Endothelial cell of umbilical vein (primary cell): ENCODE data around the gene LRP1-AS. TPM values are rescaled to one million over a fixed set of nuclear protein-coding genes. Genes with fewer than 3 reads are reported as not detected.

Experiments
- BruUV-seq: library from RNA; stranded (reverse); fragments of 400-500 nt; replicated peaks from 2 replicates; lab custom pipeline; 2021; lab: Mats Ljungman, UMichigan
- CTCF ChIA-PET: fragments of 300-600, 350-600 bp; sonication (Branson Sonifier 250); formaldehyde crosslinking; loops from one replicate; lab custom pipeline; 2021; ENCODE audit warnings: antibody characterized with exemption, inconsistent platforms; lab: Charles Lee
- POLR2A ChIA-PET: fragments of 300-600, 350-600 bp; sonication (Branson Sonifier 250); formaldehyde crosslinking; loops from one replicate; lab custom pipeline; 2021; ENCODE audit warnings: antibody characterized with exemption, inconsistent platforms; lab: Charles Lee
- DNase-seq: peaks from one replicate; pipeline ENCODE4 v3.0.0-alpha.2; 2011; ENCODE audit warnings: low read depth, low spot score
- FAIRE-seq: peaks from 2 replicates; lab custom pipeline; 2011; peaks lifted over from hg19 to GRCh38; lab: Jason Lieb, UNC
- H2AFZ ChIP-seq: 2 replicates; pipeline ENCODE4 v1.6.0; 2012; ENCODE audit warnings: low read depth, low read length, control low read depth, inconsistent platforms
- H3K27ac ChIP-seq: 2 replicates; pipeline ENCODE4 v1.5.1; 2011; ENCODE audit warnings: low read depth, mild to moderate bottlenecking, control low read depth, low read length, moderate library complexity; ENCODE audit not compliant: insufficient read depth
- H3K27me3 ChIP-seq, 2 experiments: 2 replicates each; pipeline versions ENCODE4 v1.6.0 to v1.6.1; 2011; ENCODE audit warnings: low read length in 2 of 2, mixed read lengths in 1 of 2; ENCODE audit not compliant: control insufficient read depth in 2 of 2, insufficient read depth in 2 of 2
- H3K36me3 ChIP-seq, 2 experiments: 2 replicates in 1 of 2; 3 replicates in 1 of 2; pipeline ENCODE4 v1.5.1; 2011; ENCODE audit warnings: low read length in 2 of 2, mild to moderate bottlenecking in 1 of 2, moderate library complexity in 1 of 2; ENCODE audit not compliant: control insufficient read depth in 2 of 2, insufficient read depth in 2 of 2; ENCODE audit errors: extremely low read depth in 1 of 2
- H3K4me1 ChIP-seq: 3 replicates; pipeline ENCODE4 v1.5.1; 2011; ENCODE audit warnings: mild to moderate bottlenecking, low read length; ENCODE audit not compliant: control insufficient read depth, insufficient read depth; ENCODE audit errors: extremely low read depth
- H3K4me2 ChIP-seq: 2 replicates; pipeline ENCODE4 v1.6.1; 2011; ENCODE audit warnings: low read length, control low read depth, mixed read lengths; ENCODE audit not compliant: insufficient read depth
- H3K4me3 ChIP-seq, 3 experiments: fragments of 200-600 bp in 1 of 3; sonication (generic), shearing (Covaris generic) in 1 of 3; replicated peaks in 1 of 3; 2 replicates each; pipeline ENCODE4 v1.5.1; 2011 to 2016; ENCODE audit warnings: control low read depth in 3 of 3, low read length in 3 of 3, mild to moderate bottlenecking in 2 of 3, inconsistent platforms in 1 of 3, low read depth in 1 of 3, moderate library complexity in 1 of 3; ENCODE audit not compliant: insufficient read depth in 1 of 3
- H3K79me2 ChIP-seq: 2 replicates; pipeline ENCODE4 v1.6.0; 2012; ENCODE audit warnings: low read length, inconsistent platforms; ENCODE audit not compliant: control insufficient read depth, insufficient read depth
- H3K9ac ChIP-seq: replicated peaks from 2 replicates; pipeline ENCODE3; 2011; ENCODE audit warnings: low read length, control low read depth; ENCODE audit not compliant: insufficient read depth; ENCODE audit errors: extremely low read depth
- H3K9me1 ChIP-seq: replicated peaks from 3 replicates; pipeline ENCODE4 v1.6.0; 2011; ENCODE audit warnings: mild to moderate bottlenecking, low read length; ENCODE audit not compliant: control insufficient read depth, insufficient read depth; ENCODE audit errors: extremely low read depth
- H3K9me3 ChIP-seq: replicated peaks from 2 replicates; pipeline ENCODE4 v1.5.1; 2012; ENCODE audit warnings: low read length, inconsistent platforms; ENCODE audit not compliant: control insufficient read depth, insufficient read depth
- H4K20me1 ChIP-seq: replicated peaks from 2 replicates; pipeline ENCODE3; 2011; ENCODE audit warnings: mild to moderate bottlenecking, low read length; ENCODE audit not compliant: control insufficient read depth, insufficient read depth; ENCODE audit errors: extremely low read depth
- EZH2 ChIP-seq: IDR thresholded peaks from 2 replicates; pipeline ENCODE4 v1.6.1; 2012; ENCODE audit warnings: borderline replicate concordance, low read depth, mild to moderate bottlenecking, moderate library complexity, low read length, inconsistent platforms; ENCODE audit not compliant: severe bottlenecking
- POLR2A ChIP-seq: IDR thresholded peaks from 2 replicates; pipeline ENCODE4 v1.6.1; 2012; ENCODE audit warnings: low read depth, mild to moderate bottlenecking, control low read depth, low read length
- dilution Hi-C: fragments of 300-500 bp; cut with MboI; formaldehyde crosslinking; loops from one replicate; pipeline ENCODE4 v1.15.0; 2019; ENCODE audit warnings: low sequenced_read_pairs; ENCODE audit not compliant: extremely low pct_ligation_motif_present
- intact Hi-C: fragments of 100-400 bp; cut with micrococcal nuclease; formaldehyde crosslinking; loops from one replicate; pipeline ENCODE4 v1.10.0; 2022
- polyA plus RNA-seq, 4 experiments: library from polyadenylated mRNA; depleted of rRNA in 3 of 4; stranded (reverse) in 3 of 4; unstranded in 1 of 4; fragments of >200 nt; gene quantifications; 2 replicates each; pipeline versions ENCODE4 v1.2.1 to v1.2.3, GENCODE V29; 2011 to 2012; ENCODE audit warnings: missing spikeins in 1 of 4
- total RNA-seq: library from RNA; stranded (reverse); gene quantifications from 2 replicates; pipeline ENCODE4 v1.2.3, GENCODE V29; 2021
- TF ChIP-seq, protein P1 (sequence below), 2 donors: IDR thresholded peaks; 1 replicate in 1 of 2; 2 replicates in 1 of 2; pipeline ENCODE4 v1.5.1; 2011; ENCODE audit warnings: low read length in 2 of 2, mild to moderate bottlenecking in 2 of 2, moderate library complexity in 2 of 2, control low read depth in 1 of 2, inconsistent platforms in 1 of 2, low read depth in 1 of 2; ENCODE audit not compliant: insufficient read depth in 1 of 2; ENCODE audit errors: extremely low read depth in 1 of 2

The LRP1-AS gene
- total and polyA plus RNA-seq, 2 donors (not counting 3 experiments of a cell fraction or from before 2014, with no cell fraction given) = not detected

DNA sequence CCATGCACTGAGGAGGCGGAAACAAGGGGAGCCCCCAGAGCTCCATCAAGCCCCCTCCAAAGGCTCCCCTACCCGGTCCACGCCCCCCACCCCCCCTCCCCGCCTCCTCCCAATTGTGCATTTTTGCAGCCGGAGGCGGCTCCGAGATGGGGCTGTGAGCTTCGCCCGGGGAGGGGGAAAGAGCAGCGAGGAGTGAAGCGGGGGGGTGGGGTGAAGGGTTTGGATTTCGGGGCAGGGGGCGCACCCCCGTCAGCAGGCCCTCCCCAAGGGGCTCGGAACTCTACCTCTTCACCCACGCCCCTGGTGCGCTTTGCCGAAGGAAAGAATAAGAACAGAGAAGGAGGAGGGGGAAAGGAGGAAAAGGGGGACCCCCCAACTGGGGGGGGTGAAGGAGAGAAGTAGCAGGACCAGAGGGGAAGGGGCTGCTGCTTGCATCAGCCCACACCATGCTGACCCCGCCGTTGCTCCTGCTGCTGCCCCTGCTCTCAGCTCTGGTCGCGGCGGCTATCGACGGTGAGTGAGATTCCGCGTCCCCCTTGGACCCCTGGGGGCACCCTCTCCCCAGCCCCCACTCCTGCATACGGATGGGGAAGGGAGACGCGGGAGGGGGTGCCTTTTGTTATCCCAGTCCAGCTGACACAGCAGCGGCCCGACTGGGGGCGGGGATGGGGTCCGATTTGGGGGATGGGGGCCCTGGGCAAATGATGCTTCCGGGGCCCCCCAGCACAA lies 18.7 kb downstream of the LRP1-AS start:
- Histone ChIP-seq H2AFZ (peak overlapping the region; percentile 37), H3K79me2 (no peaks in the 10 kb centered on the region), H3K4me1 (peaks cover 4% of the 10 kb centered on the region), H3K4me2 (no peak overlapping the region), H3K4me3 (peak overlapping the region in 2 of 3 experiments; percentile 21 to 68), H3K36me3 (no peaks in the 10 kb centered on the region), H3K27ac (no peak overlapping the region), H3K9me3 (no peaks in the 10 kb centered on the region), H3K27me3 (peaks cover 49 to 62% of the 10 kb centered on the region in 2 experiments), H3K9ac (no peak overlapping the region), H3K9me1 (no peaks in the 10 kb centered on the region), H4K20me1 (no peaks in the 10 kb centered on the region)
- intact Hi-C loops = loop anchor here (2.0 to 5.0 kb wide), 2 partner anchors 20 to 114 kb away; no protein-coding TSS in a partner anchor
- ChIA-PET CTCF (interaction anchor here (0.6 to 18.0 kb wide), 11 partner anchors 11 to 97 kb away, joined by 3 to 429 read pairs (median 6); partner anchors contain the start of genes NEMP1 and STAT6), POLR2A (interaction anchor here (0.6 to 1.2 kb wide), 3 partner anchors 36 to 403 kb away, joined by 3 to 5 read pairs (median 3); partner anchors contain the start of genes NAB2 and NACA)
- peak; percentile 31 for TF ChIP-seq EZH2
- no peak for TF ChIP-seq POLR2A
- TF ChIP-seq, protein P1, sequence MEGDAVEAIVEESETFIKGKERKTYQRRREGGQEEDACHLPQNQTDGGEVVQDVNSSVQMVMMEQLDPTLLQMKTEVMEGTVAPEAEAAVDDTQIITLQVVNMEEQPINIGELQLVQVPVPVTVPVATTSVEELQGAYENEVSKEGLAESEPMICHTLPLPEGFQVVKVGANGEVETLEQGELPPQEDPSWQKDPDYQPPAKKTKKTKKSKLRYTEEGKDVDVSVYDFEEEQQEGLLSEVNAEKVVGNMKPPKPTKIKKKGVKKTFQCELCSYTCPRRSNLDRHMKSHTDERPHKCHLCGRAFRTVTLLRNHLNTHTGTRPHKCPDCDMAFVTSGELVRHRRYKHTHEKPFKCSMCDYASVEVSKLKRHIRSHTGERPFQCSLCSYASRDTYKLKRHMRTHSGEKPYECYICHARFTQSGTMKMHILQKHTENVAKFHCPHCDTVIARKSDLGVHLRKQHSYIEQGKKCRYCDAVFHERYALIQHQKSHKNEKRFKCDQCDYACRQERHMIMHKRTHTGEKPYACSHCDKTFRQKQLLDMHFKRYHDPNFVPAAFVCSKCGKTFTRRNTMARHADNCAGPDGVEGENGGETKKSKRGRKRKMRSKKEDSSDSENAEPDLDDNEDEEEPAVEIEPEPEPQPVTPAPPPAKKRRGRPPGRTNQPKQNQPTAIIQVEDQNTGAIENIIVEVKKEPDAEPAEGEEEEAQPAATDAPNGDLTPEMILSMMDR (IDR thresholded peaks at IDR 0.05; ENCODE audit: extremely low read depth in 1 of 2, insufficient read depth in 1 of 2, low read depth in 1 of 2, low read length in 2 of 2) = no peak
- dilution Hi-C loops = no loop called here
- no TSS peak for BruUV-seq
- FAIRE-seq (no peak), DNase-seq (no peak)
